ENCODE data around the gene FGF5. TPM values are rescaled to one million over a fixed set of nuclear protein-coding genes. Genes with fewer than 3 reads are reported as not detected.

Gene FGF5
- total RNA-seq, 1 experiment from 2014 or later: not detected

DNA sequence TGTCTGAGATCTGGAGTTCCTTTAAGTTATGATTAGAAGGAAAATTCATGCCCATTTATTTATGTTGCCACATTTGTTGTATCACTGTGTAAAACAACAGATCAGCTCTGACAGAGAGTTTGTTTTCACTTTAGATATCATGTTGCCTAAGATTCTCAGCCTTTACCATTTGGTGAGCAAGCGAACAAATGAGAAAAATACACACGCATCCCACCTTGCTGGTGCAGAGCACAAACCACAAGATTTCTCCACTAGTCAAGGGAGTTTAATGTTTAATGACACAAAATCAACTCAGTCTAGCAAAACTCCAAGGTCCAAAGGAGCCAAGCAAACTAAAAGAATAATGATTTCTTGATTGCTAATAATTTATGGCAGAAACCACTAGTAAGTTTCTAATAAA, 27.7 kb downstream of the FGF5 start:
- no CpG with 5 or more reads among the region's 2 CpGs for WGBS (ENCODE audit: extremely low coverage, insufficient read length, low lambda C conversion rate)
- TF ChIP-seq, protein P1, sequence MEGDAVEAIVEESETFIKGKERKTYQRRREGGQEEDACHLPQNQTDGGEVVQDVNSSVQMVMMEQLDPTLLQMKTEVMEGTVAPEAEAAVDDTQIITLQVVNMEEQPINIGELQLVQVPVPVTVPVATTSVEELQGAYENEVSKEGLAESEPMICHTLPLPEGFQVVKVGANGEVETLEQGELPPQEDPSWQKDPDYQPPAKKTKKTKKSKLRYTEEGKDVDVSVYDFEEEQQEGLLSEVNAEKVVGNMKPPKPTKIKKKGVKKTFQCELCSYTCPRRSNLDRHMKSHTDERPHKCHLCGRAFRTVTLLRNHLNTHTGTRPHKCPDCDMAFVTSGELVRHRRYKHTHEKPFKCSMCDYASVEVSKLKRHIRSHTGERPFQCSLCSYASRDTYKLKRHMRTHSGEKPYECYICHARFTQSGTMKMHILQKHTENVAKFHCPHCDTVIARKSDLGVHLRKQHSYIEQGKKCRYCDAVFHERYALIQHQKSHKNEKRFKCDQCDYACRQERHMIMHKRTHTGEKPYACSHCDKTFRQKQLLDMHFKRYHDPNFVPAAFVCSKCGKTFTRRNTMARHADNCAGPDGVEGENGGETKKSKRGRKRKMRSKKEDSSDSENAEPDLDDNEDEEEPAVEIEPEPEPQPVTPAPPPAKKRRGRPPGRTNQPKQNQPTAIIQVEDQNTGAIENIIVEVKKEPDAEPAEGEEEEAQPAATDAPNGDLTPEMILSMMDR (conservative IDR thresholded peaks at IDR 0.05): no peak
- DNase-seq: no peak
- H2BK120ac ChIP-seq (ENCODE audit: low read depth, low read length, poor library complexity, severe bottlenecking): no peak overlapping the region
- no peak overlapping the region for H3K4me2 ChIP-seq (ENCODE audit: insufficient read depth, insufficient read length, low read length)
- no peaks in the 10 kb centered on the region for H3K79me1 ChIP-seq (ENCODE audit: insufficient read depth, low read depth, low read length, poor library complexity, severe bottlenecking)
- peaks cover 1% of the 10 kb centered on the region; the same call in 1 of the 2 replicates for H3K27me3 Mint-ChIP-seq (ENCODE audit: low read depth)
- H3K18ac ChIP-seq (ENCODE audit: insufficient read length, low read depth, low read length): no peak overlapping the region
- no peak overlapping the region for H4K91ac ChIP-seq (ENCODE audit: insufficient read length, low read depth, low read length)
- H2BK5ac ChIP-seq (ENCODE audit: insufficient read length, low read length): no peak overlapping the region
- H3K4me1 Mint-ChIP-seq: peaks cover 0 to 2% of the 10 kb centered on the region in 2 experiments; a peak in 1 of 4 replicates
- no peak overlapping the region for H2BK15ac ChIP-seq (ENCODE audit: low read depth, low read length)
- H2BK20ac ChIP-seq (ENCODE audit: low read depth, low read length, poor library complexity, severe bottlenecking): no peak overlapping the region
- no peak overlapping the region for H3K4me3 Mint-ChIP-seq
- no peaks in the 10 kb centered on the region for H3K23me2 ChIP-seq (ENCODE audit: insufficient read length, low read depth, low read length, poor library complexity, severe bottlenecking)
- H3K23ac ChIP-seq (ENCODE audit: insufficient read length, low read depth, low read length): no peak overlapping the region
- no peak overlapping the region for H2AFZ ChIP-seq (ENCODE audit: low read length)
- no peak overlapping the region for H3T11ph ChIP-seq (ENCODE audit: low read length)
- H4K20me1 ChIP-seq (ENCODE audit: control insufficient read depth, insufficient read depth, insufficient read length): no peaks in the 10 kb centered on the region
- H3K56ac ChIP-seq (ENCODE audit: insufficient read length, low read depth, low read length): no peak overlapping the region
- no peak overlapping the region for H3K27ac ChIP-seq (ENCODE audit: insufficient read length, low read depth, low read length)
- H3K9me3 ChIP-seq (ENCODE audit: control insufficient read depth, low read depth, low read length): no peaks in the 10 kb centered on the region
- no peak overlapping the region for H3K9ac ChIP-seq (ENCODE audit: extremely low read depth, insufficient read length, low read length)
- H3K4ac ChIP-seq (ENCODE audit: low read depth, low read length): no peak overlapping the region
- H3K4me1 ChIP-seq (ENCODE audit: insufficient read depth, low read length): no peaks in the 10 kb centered on the region
- H3K27me3 ChIP-seq (ENCODE audit: insufficient read depth, low read length): no peaks in the 10 kb centered on the region
- H3K79me2 ChIP-seq (ENCODE audit: insufficient read depth, low read length): no peaks in the 10 kb centered on the region
- H3K36me3 Mint-ChIP-seq (ENCODE audit: insufficient read depth in 1 of 3, low read depth in 3 of 3): no peaks in the 10 kb centered on the region; a peak in 1 of 7 replicates
- H2BK12ac ChIP-seq (ENCODE audit: insufficient read length, low read depth, low read length): no peak overlapping the region
- no peak overlapping the region for H2AK5ac ChIP-seq (ENCODE audit: insufficient read length, low read length)
- no peak overlapping the region for H4K5ac ChIP-seq (ENCODE audit: insufficient read length, low read depth, low read length)
- H3K14ac ChIP-seq (ENCODE audit: insufficient read depth, low read length): no peak overlapping the region
- H3K9me3 Mint-ChIP-seq: no peaks in the 10 kb centered on the region
- H4K8ac ChIP-seq (replicated peaks; ENCODE audit: insufficient read length, low read depth, low read length): no peak overlapping the region
- no peak overlapping the region for H3K27ac Mint-ChIP-seq
